GM06990 (cell line): Measurements from ENCODE around the gene BMPR1B.

Experiments
- DNase-seq: peaks from one replicate; pipeline ENCODE4 v3.0.0-alpha.2; 2011; ENCODE audit not compliant: insufficient read length; ENCODE audit errors: extremely low read depth
- H3K27me3 ChIP-seq: replicated peaks from 2 replicates; pipeline ENCODE4 v1.6.0; 2011; ENCODE audit warnings: low read length; ENCODE audit not compliant: control insufficient read depth, insufficient read depth
- H3K36me3 ChIP-seq: 2 replicates; pipeline ENCODE4 v1.5.1; 2011; ENCODE audit warnings: low read length; ENCODE audit not compliant: control insufficient read depth, insufficient read depth
- H3K4me3 ChIP-seq: replicated peaks from 2 replicates; pipeline ENCODE4 v1.5.1; 2011; ENCODE audit warnings: low read depth, mild to moderate bottlenecking, control low read depth, low read length
- TF ChIP-seq, protein P1 (sequence below): IDR thresholded peaks from 2 replicates; pipeline ENCODE4 v1.5.1; 2011; ENCODE audit warnings: low read length, control low read depth, mild to moderate bottlenecking, inconsistent platforms; ENCODE audit not compliant: insufficient read depth, poor library complexity, severe bottlenecking

The BMPR1B gene

DNA sequence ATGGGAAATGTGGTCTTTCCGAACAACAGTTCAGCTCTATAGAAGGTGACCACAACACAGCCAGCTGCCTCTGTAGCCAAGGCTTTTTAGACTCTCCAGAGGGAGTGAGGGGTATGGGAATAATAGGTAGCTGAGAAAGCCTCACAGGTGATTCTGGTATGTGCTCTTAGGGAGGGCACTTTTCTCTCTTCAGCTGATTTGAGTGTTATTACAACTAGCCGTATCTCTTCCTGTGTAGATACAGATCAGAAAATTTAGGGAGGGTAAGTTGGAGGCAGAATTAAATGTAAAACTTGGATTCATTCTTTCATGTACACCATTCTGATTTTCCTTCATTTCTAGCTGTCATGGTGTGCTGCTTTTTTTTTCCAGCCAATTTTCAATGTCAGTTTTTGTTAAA, 154.9 kb downstream of the BMPR1B start:
- DNase-seq = no peak
- TF ChIP-seq, protein P1, sequence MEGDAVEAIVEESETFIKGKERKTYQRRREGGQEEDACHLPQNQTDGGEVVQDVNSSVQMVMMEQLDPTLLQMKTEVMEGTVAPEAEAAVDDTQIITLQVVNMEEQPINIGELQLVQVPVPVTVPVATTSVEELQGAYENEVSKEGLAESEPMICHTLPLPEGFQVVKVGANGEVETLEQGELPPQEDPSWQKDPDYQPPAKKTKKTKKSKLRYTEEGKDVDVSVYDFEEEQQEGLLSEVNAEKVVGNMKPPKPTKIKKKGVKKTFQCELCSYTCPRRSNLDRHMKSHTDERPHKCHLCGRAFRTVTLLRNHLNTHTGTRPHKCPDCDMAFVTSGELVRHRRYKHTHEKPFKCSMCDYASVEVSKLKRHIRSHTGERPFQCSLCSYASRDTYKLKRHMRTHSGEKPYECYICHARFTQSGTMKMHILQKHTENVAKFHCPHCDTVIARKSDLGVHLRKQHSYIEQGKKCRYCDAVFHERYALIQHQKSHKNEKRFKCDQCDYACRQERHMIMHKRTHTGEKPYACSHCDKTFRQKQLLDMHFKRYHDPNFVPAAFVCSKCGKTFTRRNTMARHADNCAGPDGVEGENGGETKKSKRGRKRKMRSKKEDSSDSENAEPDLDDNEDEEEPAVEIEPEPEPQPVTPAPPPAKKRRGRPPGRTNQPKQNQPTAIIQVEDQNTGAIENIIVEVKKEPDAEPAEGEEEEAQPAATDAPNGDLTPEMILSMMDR = no peak
- Histone ChIP-seq H3K27me3 (no peaks in the 10 kb centered on the region), H3K36me3 (no peaks in the 10 kb centered on the region), H3K4me3 (no peak overlapping the region)

DNA sequence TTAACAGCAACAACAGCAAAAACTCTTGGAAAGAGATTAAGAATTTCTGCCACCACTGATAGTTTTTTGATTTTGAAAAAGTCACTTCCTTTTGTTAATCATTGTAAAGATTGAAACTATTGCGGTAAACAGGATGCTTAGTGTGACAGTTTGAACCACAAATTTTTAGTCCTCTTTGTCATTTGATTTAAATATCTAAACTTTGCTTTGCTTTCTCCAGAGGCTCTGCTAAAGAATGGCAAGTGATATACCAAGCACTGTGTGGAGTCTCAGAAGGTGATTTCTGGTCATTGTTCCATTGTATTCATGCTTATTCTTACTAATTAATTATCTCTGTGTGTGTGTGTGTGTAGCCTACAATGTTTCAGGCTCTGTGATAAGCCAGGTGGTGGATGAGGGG, 155.6 kb downstream of the BMPR1B start:
- Histone ChIP-seq H3K4me3 (no peak overlapping the region), H3K27me3 (no peaks in the 10 kb centered on the region), H3K36me3 (no peaks in the 10 kb centered on the region)
- TF ChIP-seq, protein P1 = no peak
- DNase-seq = no peak

DNA sequence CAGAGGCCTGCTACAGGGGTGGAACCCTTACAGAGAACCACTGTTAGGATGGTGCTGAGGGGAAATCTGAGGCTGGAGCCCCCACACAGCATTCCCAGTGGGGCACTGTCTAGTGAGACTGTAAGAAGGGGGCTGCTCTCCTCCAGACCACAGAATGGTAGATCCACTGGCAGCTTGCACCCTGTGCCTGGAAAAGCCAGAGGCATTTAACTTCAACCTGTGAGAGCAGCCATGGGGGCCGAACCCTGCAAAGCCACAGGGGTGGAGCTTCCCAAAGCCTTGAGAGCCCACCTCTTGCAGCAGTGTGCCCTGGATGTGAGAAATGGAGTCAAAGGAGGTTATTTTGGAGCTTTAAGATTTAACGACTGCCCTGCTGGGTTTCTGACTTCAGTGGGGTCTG, 159.4 kb downstream of the BMPR1B start:
- TF ChIP-seq, protein P1 = no peak
- Histone ChIP-seq H3K27me3 (no peaks in the 10 kb centered on the region), H3K4me3 (no peak overlapping the region), H3K36me3 (no peaks in the 10 kb centered on the region)
- DNase-seq = no peak

DNA sequence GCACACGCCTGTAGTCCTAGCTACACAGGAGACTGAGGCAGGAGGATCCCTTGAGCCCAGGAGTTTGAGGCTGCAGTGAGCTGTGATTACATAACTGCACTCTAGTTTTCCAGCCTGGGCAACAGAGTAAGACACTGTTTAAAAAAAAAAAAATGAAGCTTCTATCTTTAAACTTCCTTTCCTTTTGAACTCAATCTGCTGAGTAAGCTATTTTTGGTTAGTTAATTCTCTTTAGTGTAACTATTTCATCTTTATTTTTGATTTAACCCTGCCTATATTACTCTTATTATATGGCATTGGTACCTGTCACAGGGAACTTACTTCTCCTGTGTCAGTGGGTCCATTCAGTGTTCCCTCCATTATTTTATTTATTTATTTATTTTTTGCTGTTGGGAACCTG, 160.8 kb downstream of the BMPR1B start:
- no peaks in the 10 kb centered on the region for H3K27me3 ChIP-seq
- H3K36me3 ChIP-seq = no peaks in the 10 kb centered on the region
- TF ChIP-seq, protein P1 = no peak
- no peak overlapping the region for H3K4me3 ChIP-seq
- DNase-seq = no peak

GRCh38 chr4:94920369-94920768, 162.6 kb downstream of the BMPR1B start:
- no peak for DNase-seq
- no peaks in the 10 kb centered on the region for H3K36me3 ChIP-seq
- no peaks in the 10 kb centered on the region for H3K27me3 ChIP-seq
- TF ChIP-seq, protein P1 = no peak
- no peak overlapping the region for H3K4me3 ChIP-seq

DNA sequence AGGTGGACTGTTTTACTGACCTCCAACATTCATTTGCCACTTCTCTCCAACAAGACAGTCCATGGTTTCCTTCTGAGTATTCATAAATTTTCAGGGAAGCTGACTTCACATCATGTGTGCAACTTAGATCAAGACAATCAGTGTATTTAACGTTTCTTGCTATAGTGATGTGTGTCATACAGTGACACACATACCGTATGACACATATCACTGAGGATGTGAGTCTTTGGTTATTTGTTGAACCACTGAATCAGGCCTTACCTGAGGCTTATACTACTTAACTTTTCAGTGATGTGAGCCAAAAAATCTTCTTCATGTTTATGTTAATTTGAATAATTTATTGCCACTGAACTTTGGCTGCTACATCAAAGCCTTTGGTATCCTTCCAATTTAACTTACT, 166.8 kb downstream of the BMPR1B start:
- H3K4me3 ChIP-seq = no peak overlapping the region

More for the DNA sequence above, 166.8 kb downstream of the BMPR1B start:
- Histone ChIP-seq H3K36me3 (no peaks in the 10 kb centered on the region), H3K27me3 (no peaks in the 10 kb centered on the region)
- no peak for DNase-seq
- TF ChIP-seq, protein P1 = no peak
